C1 segment of cervical spinal cord (tissue), 14 donors: Measurements from ENCODE around the gene BZW1.

Experiments
- DNase-seq, 14 donors: peaks; one replicate each; lab custom pipeline; 2025; lab: John Stamatoyannopoulos, UW

BZW1 gene

DNA sequence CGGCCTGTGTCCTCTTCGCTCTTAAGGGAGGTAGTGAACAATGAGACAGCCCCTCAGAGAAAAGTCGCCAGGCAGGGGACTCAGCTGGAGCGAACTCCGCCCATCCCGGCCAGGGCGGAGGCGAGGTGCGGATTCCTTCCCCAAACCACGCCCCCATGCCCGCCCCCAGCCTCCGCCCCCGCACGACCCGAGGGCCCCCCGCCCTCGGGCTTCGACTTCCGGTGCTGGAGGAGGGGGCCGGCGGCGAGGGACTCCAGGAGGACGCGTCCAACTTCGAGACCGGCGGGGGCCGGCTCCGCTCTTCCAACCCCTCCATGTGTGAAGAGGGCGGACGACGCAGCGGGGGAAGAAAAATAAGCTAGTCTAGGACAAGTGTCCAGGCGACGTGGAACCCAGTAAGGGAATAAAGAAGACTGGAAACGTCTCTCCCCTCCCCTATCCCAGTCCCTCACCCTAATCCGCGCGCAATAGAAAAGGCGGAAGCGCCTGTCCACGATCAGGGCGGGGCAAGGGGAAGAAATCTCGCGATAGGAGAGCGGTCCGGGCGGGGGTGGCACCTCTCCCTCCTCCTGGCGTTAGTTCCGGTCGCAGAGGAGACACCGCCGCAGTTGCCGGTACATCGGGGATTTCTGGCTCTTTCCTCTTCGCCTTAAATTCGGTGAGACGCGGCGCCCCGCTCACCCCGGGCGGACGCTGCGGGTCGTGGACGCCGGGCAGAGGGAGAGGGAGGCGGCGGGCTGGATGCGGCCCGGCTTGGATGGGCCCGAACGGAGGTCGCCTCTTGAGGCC lies at the start of gene BZW1:
Gene BZW1 (plus strand): TSS at position 578 of the 789 bp plus-strand sequence. CDS start 1,308 bp downstream, outside the sequence.
- peak; percentile 87 to 100 (median 98) for DNase-seq

DNA sequence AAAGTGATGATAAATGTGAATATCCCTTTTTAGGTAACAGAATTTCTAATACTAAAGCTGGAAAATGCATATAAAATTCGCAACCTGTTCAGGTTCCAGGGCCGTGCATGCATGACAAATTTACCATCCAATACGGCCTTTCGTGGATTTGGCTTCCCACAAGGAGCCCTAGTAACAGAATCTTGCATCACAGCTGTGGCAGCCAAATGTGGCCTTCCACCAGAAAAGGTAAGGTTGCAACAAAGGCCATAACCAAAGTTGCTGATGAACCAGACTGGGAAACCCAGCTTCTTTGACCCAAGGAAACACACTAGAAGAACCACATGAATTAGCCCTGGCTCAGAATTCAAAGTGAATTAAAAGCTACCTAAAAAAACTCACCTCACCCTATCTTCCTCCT lies 49.6 kb upstream of the BZW1 start:
- no peak for DNase-seq

DNA sequence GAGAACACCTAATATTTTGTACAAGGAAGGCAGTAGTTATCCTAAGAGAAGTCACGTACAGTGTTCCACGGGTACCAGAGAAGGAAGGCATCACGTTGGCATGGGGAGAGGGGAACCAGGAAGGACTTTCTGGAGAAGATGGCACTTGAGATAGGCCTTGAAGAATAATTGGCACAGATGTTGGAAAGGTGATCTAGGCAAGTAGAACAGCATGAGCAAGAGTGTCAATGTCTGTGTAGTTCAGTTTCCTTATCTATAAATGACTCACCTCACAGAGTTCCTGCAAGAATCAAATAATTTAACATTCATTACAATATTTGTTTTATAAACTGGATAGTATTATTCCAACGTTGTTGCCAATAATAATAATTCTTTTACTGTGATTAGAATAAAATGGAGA lies 48.3 kb upstream of the BZW1 start:
- no peak for DNase-seq

DNA sequence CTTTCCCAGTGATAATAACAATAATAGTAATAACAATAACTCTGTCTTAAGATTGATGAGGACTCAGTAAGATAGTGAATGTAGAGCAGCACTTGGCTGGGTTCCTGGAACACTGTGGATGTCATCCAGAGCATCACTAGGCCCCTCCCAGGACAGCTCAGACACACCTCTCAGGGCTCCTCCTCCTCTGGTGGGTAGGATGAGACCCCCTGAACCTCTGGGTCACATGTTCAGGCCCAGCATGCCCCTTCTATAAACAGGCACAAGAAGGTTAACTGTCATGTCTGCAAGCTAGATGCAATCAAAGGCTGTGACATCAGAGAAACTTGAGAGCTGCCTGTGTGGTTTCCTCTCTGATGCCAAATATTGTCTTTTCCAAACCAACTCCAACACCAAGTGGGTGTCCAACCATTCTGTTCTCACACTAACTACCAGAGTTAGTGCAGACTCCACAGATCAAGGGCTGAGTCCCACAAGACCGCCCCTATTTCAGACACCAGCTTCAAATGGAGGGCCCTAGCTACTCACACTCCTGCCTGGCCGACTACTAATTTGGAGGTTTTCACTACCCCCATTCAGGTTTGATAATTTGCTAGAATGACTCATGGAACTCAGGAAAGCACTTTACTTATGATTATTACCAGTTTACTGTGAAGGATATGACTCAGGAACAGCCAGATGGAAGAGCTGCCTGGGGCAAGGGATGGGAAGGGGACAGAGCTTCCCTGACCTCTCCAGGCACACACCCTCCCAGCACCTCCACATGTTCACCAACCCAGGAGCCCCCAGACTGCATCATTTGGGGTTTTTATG lies 46.4 kb upstream of the BZW1 start:
- DNase-seq: peak in 1 of 14 donors; percentile 4

GRCh38 chr2:200765995-200766660 lies 45.6 kb upstream of the BZW1 start:
- peak in 1 of 14 donors; percentile 57 for DNase-seq

- no peak for DNase-seq
Measured at GRCh38 chr2:200767111-200767885, 44.4 kb upstream of the BZW1 start.

- no peak for DNase-seq
Measured at GRCh38 chr2:200770847-200771246, 40.9 kb upstream of the BZW1 start.

GRCh38 chr2:200772620-200773019 lies 39.1 kb upstream of the BZW1 start:
- no peak for DNase-seq

DNA sequence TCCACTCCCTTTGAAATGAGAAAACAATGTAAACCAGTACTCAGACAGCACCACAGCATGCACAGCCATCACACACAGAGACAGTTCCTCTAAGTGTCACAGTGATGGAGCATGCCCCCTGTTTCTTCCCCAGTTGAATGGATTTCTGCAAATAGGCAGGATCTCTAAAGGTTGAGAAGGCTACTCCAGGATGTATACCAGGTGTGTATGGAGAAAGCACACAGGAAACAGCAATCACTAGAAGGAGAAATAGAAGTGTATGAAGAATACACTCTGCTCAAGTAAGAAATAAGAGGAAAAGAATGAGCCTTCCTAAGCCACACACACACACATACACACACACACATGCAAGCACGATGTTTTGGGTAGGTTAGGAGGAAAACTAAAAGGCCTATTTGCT lies 38.6 kb upstream of the BZW1 start:
- DNase-seq: no peak

DNA sequence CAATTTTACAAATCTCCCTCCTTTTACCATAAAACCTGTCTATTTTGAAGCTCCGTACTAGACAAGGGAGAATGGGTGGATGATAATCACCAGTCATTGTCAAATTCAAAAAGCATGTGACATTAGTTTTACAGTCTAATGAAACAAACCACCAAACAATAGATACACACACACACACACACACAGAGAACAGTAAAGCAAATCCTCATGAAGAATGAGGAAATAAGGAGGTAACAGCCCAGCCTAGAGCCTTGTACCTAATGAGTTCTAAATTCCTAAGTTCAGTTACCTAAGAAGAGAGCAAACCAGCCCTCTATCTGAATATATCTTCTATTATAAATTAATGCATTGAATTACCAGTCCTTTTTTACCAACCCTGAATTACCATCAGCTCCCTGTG lies 36.8 kb upstream of the BZW1 start:
- no peak for DNase-seq

DNA sequence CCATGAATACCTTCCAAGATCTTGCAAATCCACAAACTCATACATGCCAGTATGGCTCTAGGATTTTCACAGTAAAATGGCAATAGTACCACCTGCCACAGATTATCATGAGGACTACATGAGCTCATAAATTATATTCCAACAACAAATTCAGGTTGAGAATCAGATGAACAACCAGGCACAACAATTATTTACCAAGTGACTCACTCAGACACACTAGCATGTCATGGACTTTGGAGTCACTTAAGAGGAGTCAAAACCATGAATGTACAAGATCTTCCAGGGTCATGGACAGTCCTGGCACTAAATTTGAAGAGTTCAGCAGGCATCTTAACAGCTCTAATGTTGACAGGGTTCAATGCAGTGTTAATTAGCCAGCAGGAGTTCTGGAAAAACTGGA lies 34.4 kb upstream of the BZW1 start:
- DNase-seq: no peak

- no peak for DNase-seq
Measured at GRCh38 chr2:200778038-200778437, 33.7 kb upstream of the BZW1 start.

DNA sequence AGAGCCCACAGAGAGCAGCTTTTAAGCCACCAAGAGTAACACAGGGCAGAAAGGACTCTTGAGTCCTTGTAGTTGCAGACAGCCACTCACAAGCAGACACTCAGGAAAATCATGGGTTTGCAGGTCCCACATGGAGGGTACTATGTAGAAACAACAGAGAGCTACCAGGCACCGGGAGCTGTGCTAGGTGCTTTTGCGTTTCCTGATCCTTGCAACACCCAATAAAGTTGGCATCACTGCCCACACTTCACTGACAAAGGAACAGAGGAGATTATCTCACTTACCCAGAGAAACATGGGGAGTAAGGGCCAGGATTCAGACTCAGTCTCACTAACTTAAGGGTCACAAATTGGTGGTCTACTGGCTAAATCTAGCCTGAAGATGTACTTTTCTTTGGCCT lies 32.5 kb upstream of the BZW1 start:
- no peak for DNase-seq

DNA sequence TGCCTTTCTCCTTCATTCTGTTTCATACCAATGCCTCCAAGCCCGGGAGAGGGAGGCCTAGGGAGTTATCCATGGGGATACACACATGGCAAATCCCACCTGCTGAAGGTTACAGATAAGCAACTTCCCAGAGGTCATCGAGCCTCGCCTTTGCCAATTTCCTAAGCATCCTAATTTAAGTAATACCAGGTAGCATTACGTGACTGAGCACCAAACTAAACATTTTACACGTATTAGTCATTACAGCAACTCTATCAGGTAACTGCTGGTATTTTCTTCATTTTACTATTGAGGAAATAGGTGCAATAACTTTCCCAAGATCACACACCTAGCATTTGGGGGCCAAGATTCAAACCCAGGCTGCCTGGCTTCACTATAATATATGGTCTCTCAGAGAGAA lies 30.1 kb upstream of the BZW1 start:
- no peak for DNase-seq

DNA sequence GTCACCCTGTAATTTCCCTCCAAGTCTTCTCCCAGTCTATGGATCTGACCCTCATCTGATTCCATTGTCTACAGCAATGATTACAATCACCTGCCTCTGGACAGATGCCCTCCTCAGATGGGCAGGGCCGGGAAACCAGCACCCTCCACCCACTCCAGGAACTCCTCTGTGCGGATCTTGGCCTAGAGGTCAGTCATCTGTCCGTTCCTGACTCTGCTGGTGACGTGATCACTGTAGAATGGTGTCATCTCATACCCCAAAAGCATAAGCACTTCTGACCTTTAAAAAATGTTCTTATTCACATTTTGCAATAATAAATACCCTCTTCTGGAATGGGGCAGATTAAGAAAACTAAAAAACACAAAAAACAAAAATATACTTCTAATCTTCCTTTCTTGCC lies 29.5 kb upstream of the BZW1 start:
- DNase-seq: no peak

GRCh38 chr2:200784215-200784614 lies 27.5 kb upstream of the BZW1 start:
- DNase-seq: no peak

- no peak for DNase-seq
Measured at GRCh38 chr2:200786423-200786822, 25.3 kb upstream of the BZW1 start.

- no peak for DNase-seq
Measured at GRCh38 chr2:200786826-200787225, 24.9 kb upstream of the BZW1 start.

GRCh38 chr2:200787351-200788120 lies 24.2 kb upstream of the BZW1 start:
- peak in 1 of 14 donors; percentile 83 for DNase-seq

- DNase-seq: no peak
Measured at GRCh38 chr2:200788121-200788718, 23.5 kb upstream of the BZW1 start.
